GM13976 (cell line): Measurements from ENCODE around the gene KSR1.
"Not testable (repeated sequence)": the region's sequence is repeated elsewhere in the genome, so short reads cannot be mapped to it uniquely, and the experiment has no call there.

ENCODE experiments used
- DNase-seq: peaks from one replicate; pipeline ENCODE4 v3.0.0; 2012; ENCODE audit warnings: low spot score
- CTCF ChIP-seq: IDR thresholded peaks from 2 replicates; pipeline ENCODE4 v1.5.1; 2012; ENCODE audit warnings: borderline replicate concordance, mild to moderate bottlenecking; ENCODE audit not compliant: insufficient read depth; ENCODE audit errors: extremely low read depth, missing control alignments, control extremely low read depth
- in situ Hi-C: fragments of 300-500 bp; cut with MboI; formaldehyde crosslinking; loops from one replicate; pipeline ENCODE4 v1.12.0; 2022; ENCODE audit warnings: low sequenced_read_pairs, mixed read lengths, inconsistent platforms; ENCODE audit not compliant: unreplicated experiment

KSR1 gene

GRCh38 chr17:27425991-27426390, 30.3 kb upstream of the KSR1 start:
- no peak for DNase-seq
- in situ Hi-C loops = loop anchor here (25.0 kb wide), 1 partner anchor 214 kb away; no protein-coding TSS in a partner anchor
- no peak for TF ChIP-seq CTCF

- in situ Hi-C loops = loop anchor here (25.0 kb wide), 1 partner anchor 214 kb away; no protein-coding TSS in a partner anchor
- not testable (repeated sequence) for DNase-seq
Observed at GRCh38 chr17:27426471-27426870, 29.8 kb upstream of the KSR1 start.

DNA sequence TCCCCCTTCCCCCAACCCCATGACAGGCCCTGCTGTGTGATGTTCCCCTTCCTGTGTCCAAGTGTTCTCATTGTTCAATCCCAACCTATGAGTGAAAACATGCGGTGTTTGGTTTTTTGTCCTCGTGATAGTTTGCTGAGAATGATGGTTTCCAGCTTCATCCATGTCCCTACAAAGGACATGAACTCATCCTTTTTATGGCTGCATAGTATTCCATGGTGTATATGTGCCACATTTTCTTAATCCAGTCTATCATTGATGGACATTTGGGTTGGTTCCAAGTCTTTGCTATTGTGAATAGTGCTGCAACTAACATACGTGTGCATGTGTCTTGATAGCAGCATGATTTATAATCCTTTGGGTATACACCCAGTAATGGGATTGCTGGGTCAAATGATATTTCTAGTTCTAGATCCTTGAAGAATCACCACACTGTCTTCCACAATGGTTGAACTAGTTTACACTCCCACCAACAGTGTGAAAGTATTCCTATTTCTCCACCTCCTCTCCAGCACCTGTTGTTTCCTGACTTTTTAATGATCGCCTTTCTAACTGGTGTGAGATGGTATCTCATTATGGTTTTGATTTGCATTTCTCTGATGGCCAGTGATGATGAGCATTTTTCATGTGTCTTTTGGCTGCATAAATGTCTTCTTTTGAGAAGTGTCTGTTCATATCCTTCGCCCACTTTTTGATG, 28.9 kb upstream of the KSR1 start:
- not testable (repeated sequence) for DNase-seq
- in situ Hi-C loops = loop anchor here (25.0 kb wide), 1 partner anchor 215 kb away; no protein-coding TSS in a partner anchor

DNA sequence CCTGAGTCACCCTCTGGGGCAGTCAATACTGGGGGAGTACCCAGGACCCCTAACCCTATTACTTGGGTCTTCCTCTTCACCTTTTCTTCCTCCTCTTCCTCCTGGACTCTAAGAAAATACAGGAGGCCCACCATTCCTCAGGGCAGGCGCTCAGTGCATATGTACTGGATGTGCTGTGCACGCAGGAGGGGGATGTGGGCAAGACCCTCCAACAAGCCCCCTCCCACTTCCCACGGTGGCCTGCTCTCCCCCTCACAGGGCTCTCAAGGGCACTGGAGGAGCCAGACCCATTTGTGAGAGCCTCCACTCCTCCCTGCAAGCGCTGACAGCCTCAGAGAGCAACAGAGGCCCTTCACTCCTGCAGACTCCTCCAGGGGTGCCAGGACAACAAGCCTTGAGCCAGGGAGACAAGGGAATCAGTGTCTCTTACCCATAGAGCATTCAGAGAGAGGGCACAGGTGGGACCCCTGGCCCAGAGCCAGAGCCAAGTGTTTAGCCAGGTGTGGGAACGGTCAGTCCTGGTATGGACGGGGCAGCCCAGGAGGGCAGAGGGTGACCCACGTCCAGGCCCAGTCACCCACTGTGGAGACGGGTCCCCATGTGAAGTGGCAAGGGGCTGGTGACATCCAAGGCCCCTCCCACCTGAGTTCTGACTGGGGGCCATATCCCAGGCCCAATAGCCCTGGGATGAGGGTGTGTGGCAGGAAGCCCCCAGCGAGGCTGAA, 27.3 kb upstream of the KSR1 start:
- in situ Hi-C loops = loop anchor here (25.0 kb wide), 1 partner anchor 217 kb away; no protein-coding TSS in a partner anchor
- DNase-seq = no peak
- TF ChIP-seq CTCF = no peak

DNA sequence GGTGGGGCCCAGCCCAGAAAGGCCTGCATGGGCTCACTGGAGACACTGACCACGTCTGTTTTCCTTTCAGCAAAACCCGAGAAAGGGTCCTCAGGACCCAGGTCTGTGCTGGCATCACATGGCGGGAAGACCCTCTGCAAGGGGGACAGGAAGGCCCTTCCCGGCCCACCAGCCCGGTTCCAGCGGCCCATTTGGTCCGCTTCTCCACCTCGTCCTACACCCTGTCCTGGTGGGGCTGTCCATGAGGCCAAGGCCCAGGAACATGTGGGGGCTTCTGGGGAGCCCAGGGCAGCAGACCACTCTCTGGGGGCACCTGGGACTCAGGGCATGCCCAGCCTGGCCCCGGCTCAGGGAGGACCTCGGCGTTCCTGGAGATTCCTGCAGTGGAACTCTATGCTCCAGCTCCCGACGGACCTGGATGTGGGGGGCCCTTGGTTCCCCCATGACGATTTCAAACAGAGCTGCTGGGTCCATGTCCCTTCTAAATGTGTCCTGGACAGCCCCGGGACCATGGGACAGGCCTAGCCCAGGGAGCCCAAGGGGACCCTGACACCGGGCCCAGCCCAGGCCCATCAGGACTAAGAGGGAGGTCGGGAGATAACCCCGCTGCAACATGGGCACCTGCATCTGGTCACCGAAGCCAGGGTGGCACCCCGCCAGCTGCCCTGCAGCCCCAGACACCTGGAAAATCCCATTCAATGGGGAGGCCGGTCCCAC, 26.4 kb upstream of the KSR1 start:
- no peak for DNase-seq
- no peak for TF ChIP-seq CTCF
- in situ Hi-C loops = loop anchor here (10.0 to 25.0 kb wide), 2 partner anchors 55 to 218 kb away; no protein-coding TSS in a partner anchor

DNA sequence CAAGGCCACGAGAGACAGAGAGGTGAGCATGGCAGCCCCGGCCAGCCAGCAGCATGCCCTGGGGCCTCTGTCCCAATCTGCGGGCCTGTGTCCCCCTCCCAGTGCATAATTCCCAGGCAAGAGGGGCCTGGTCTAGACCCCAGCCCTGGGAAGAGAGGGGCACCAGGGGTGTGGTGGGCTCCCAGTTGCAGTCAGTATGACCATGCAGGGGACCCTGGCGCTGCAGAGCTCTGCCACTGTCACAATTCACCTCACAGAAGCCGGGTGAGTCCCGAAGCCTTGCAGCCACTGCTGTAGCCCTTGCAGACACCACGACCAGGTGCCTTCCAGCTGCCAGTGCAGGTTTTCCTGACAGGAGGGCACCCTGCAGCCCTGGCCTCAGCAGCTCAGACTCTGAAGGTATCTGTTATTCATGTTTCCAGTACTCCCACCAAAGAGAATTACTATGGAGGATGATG, 25.8 kb upstream of the KSR1 start:
- no peak for DNase-seq
- in situ Hi-C loops = loop anchor here (10.0 to 25.0 kb wide), 2 partner anchors 56 to 218 kb away; no protein-coding TSS in a partner anchor
- no peak for TF ChIP-seq CTCF

- in situ Hi-C loops = loop anchor here (10.0 to 25.0 kb wide), 2 partner anchors 56 to 219 kb away; no protein-coding TSS in a partner anchor
- TF ChIP-seq CTCF = no peak
- no peak for DNase-seq
Observed at GRCh38 chr17:27430882-27431491, 25.3 kb upstream of the KSR1 start.
